GM21381 (cell line): ENCODE results near the gene IGSF3.

Experiments
- ATAC-seq: cut with Tn5 transposase; IDR thresholded peaks from one replicate; pipeline ENCODE4 v1.9.1; 2021; ENCODE audit warnings: mild to moderate bottlenecking, moderate library complexity; ENCODE audit not compliant: unreplicated experiment

IGSF3 gene

DNA sequence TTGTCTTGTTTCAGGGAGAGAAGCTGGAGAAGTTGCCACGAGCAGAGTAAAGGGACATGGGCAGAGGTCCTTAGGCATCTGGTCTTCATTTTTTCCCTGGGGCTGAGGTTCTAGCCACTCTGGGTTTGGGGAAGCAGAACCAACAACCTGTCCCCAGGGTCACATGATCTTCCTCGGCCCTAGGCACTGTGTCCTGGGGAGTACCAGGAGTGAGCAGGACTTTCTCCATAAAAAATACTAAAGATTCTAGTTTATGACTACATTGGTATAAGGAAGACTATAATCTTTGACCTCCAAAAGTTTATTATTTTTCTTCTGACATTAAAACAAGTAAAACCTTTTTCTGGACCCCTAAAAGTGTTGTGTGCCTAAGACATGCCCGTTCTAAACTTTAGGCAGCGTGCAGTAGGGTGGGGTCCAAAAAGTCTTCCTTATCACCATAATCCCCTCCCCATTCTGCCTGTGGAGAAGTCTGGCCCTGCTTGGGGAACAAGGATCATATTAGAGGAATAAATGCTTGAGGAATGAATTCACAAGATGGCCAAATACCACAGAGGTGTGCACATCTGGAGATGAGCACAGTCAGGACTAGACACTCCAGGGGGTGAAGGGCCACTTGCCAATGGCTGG lies 19.3 kb upstream of the IGSF3 start:
- ATAC-seq: no peak

DNA sequence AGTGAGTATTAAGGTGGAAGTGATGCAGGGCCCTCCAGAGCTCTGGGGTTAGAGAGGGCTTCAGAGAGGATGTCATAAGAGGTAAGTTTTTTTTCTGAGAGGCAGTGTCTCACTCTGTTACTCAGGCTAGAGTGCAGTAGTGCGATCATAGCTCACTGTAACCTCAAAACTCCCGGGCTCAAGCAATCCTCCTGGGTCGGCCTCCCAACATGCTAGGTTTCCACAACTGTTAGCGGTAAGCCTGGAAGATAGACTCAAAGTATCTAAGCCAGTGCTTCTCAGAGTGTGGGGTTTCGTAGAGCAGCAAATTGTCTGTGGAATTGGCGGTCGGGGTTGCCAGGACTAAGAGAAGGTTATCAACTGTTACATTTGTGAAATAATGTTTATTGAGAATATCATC lies 18.6 kb upstream of the IGSF3 start:
- no peak for ATAC-seq

DNA sequence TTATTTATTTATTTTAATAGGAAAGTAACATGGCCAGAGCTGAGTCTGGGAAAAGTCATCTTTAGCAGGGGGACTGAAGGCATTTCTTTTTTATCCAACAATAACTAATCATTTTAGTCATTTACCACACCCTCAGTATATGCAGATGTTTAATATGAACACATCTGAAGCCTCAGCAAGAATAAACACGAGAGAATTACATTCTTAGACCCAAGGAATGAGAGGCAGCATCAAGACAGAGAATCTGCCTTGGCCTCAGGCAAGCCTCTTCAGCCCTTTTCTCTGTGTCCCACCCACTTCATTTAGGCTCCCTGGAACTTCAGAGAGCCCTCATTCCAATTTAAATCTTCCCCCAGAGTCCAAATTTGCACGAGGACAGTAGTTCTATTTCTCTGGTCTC lies 17.0 kb upstream of the IGSF3 start:
- ATAC-seq: no peak

DNA sequence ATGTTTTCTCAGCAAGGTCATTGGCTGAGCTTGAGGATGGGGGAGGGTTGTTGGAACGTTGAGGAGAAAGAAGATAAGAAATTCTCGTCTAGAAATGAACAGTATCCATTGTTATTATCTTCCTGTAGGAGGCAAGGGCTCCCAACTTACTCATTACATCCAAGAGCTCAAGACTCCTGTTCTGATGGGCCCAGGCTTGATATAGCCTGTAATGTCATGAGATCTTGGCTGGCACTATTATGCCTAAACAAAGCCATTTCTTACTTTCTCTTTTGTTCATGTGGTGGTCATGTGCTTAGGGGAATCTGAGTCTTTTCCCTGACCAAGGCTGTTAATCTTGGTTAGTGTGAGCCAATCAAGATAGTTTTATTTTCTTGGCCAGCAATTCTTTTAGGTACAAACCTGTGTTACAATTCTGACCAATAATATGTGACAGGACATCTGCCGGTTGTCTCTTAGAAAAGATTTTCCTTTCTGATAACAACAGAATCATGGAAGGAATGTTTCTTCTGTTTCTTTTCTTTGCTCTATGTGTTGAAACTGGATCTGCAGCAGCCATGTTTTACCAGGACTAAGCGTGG lies 15.2 kb upstream of the IGSF3 start:
- no peak for ATAC-seq

DNA sequence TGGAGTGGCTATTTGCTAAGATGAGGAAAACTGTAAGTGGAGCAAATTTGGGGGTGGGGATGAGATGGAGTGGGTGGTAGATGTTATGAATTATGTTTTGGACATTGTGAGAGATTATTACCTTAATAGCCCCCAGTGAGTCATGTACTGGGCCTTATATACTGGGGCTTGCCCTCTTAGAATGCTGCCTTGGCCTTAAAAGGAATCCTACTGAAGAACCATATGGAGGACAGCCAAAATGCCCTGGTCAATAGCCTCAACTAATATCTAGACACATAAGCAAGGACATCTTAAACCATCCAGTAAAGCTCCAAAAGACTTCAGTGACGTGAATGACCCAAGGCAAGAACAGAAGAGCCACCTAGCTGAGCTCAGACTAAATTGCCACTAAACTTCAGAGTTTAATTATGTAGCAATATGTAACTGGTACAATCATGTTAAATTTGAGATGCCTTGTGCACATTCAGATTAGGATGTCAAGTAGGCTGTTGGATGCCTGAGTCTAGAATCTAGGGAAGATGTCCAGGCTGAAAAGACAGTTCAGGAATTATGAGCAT lies 13.9 kb upstream of the IGSF3 start:
- ATAC-seq: no peak

DNA sequence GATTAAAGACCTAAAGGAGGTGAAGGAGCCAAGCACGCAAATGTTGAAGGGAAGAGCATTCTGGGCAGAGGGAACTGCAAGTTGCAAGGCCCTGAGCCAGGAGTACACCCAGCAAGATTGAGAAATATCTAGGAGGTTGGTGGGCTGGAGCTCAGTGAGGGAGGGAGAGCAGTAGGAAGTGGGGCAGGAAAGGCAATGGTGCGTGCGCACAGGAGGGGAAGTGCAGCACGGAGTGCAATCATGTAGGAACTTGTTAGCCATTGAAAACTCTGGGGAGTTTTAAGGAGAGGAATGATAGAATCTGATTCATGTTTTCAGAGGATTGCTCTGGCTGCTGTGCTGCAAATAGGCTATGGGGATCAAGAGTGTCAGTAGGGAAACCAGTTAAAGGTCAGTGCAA lies 13.2 kb upstream of the IGSF3 start:
- ATAC-seq: no peak

DNA sequence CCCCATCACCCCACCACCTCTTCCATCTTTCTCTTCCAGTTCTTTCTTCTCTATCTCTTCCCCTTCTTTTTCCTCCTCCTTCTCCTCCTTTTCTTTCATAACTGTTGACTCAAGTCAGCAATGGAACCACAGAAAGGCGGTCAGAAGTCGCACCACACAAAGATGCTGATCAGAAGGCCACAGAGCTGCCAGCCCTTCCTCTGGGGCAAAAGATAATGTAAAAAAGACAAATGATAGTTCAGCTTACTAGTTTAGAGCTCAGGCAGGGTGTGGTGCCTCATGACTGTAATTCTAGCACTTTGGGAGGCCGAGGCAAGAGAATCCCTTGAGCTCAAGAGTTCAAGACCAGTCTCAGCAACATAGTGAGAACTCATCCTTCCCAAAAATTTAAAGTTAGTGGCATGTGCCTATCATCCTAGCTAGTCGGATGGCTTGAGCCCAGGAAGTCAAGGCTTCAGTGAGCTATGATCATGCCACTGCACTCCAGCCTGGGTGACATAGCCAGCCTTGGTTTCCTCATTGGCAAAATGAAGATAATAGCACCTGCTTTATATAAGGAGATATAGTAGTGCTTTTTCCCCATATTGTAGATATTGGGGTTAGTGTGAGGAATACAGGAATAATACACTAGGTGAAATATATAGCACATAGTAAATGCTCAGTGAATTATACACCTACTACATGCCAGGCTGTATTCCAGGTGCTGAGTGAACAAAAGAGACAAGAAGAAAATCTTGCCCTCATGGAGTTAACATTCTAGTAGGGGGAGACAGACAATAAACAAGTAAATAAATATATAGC lies 12.5 kb upstream of the IGSF3 start:
- ATAC-seq: no peak

DNA sequence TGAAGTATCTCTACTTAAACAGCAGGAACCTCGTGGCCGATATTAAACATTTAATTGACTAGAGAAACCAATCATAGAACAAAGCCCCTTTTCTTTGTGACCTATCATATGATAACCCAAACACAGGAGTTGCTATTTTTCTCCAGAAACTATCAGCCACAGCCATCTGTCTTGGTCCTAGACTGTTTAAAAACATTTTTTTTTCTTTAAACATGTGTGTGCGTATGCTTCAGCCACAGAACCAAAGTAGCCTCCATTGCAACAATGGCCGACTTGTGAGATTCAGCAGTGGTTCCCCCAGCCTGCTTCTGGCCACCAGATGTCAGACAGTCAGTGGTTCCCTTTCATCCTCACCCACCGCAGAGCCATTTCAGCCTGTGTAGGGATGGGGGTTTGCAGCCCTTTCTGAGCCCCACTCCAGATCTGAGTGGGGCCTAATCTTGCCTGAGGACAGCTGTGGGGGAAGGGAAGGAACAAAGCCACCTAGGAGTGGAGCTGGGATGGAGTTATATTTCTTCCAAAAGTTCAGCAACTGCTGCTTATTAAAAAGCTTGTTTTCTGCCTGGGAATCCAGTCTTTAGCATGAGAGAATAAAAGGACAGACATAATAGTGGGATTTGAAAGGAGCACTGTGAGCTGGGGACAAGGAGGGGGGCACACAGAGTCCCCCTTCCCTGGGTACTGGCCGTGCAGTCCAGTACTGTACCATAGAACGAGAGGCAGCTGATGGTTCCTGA lies 11.7 kb upstream of the IGSF3 start:
- ATAC-seq: no peak

DNA sequence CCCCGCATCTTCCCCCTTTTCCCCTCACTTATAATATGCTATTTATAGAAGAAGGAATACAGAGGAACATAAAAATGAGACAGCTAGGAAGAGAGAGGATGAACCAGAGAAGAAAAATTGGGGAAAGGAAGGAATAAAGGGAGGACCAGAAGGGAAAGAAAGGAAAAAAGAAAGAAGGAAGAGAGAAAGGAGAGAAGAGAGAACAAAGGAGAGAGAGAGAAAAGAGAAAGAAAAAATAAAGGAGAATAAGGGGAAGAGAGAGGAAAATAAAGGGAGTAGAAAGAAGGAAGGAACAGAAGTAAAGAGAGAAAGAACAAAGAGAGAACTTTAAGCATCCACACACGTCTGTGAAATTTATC lies 11.2 kb upstream of the IGSF3 start:
- no peak for ATAC-seq

DNA sequence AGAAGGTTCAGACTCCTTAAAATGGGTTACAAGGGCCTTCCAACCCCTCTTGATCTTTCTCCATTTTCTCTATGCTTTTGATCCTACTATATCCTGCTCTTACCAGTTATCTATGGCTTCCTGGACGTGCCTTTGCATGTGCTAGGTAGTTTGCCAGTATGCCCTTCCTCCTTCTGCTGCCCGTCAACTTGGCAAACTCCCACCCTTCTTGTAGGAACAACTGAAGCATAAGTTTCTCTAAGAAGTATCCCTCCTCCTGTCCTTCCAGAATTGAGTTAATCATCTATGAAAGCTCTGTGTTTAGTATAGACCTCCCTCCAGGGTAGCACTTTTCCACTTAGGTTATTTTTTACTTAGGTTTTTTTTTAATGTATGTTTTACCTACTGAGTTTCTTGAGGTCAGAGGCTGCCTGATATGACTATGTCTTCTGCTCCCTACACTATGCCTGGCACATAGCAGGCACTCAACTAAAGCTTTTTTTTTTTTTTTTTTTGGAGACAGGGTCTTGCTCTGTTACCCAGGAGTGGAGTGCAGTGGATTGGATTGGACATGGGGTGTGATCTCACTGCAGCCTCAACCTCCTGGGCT lies 10.0 kb upstream of the IGSF3 start:
- ATAC-seq: no peak

DNA sequence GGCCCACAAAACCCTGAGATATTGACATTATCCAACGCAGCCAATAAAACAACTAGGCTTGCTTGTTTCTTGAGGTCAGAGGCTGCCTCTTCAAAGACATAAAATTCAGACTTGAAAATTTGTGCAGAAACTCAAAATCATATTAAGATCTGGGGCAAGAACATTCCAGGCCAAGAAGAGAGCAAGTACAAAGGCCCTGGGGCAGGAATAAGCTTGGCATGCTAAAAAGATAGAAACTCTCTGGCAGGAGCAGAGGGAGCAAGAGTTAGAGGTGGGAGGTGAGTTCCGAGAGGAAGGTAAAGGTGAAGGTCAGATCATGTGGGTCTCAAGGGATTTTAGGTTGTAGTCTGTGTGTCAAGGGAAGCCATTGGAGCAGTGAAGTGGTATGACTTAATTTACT lies 8.8 kb upstream of the IGSF3 start:
- no peak for ATAC-seq

DNA sequence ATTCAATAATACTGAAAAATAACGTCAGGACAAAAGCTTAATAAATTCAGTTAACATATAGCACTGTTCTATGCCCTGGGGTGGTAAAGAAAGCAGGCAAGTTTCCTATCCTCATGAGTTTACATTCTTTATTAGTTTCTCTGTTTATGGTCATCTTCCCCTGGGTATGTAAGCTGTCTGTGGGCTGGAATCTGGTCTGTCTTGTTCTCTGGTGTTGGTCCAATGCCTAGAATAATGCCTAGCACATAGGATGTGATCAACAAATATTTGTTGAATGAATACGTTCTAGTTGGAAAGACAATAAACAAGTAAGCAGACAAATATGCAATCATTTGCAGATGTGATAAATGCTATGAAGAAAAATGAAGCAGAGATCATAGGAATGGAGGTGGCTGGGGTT lies 7.2 kb upstream of the IGSF3 start:
- ATAC-seq: no peak

DNA sequence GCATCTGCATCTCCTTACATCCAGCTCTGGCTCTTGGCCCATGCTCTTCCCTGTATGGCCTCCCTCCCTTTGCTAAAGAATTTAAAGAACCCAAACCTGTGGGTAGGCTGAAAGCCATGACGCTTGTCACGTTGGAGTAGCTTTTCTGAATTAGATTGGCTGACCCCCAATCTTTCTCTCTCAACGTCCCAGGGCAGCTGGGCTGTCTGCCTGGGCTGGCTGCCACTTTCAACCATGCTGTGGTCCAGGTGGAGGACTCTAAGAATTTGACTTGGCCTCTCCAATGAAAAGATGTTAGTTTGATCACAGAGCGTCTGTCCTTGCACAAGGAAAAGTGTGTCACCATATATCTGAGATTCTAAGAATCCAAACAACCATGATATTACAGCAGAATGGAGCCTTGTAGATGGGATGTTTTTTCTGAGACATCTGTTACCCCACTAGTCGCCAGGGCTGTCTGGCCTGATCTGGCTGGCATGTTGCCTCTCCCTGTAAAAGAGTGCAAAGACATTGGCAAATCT lies 6.5 kb upstream of the IGSF3 start:
- ATAC-seq: no peak

DNA sequence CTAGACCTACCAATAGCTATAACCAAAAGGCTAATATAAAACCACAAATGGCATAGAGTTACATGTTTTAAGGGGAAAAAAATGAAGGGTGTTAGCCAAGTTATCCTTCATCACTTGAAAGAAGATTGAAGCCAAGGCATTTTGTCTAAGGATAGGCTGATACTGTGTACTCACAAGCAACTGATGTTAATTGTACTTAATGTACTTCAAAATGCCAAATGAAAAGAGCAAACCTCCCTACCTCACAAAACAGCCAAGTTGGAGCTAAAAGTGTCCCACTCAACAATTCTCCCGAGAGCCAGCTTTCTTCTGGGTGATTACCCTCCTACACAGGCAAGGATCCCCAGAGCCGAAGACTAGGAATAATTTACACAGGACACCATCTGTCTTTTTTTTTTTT lies 4.4 kb upstream of the IGSF3 start:
- no peak for ATAC-seq

DNA sequence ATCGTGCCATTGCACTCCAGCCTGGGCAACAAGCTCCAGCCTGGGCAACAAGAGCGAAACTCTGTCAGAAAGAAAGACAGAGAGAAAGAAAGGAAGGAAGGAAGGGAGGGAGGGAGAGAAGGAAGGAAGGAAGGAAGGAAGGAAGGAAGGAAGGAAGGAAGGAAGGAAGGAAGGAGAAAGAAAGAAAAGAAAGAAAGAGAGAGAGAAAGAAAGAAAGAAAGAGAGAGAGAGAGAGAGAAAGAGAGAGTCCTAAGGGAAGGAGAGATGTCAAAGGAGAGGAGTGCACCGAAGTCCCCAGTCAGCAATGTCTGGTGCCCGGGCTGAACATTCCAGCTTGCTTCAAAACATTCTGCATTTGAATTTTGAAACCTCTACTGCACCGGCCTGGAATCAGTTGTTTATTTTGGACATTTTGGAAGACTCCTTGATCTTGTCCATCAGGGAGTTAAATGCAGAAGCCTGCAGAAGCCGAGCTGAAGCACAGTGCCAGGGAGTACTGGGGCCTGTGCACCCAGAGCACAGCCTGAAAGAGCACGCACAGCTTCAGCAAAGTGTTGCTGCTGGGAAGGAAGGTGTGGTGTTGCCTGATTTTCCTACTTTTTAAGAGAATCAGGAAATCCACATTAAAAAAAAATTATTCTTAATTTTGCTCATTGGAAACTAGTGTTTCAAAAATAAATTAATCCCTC lies 3.7 kb upstream of the IGSF3 start:
- ATAC-seq: no peak

DNA sequence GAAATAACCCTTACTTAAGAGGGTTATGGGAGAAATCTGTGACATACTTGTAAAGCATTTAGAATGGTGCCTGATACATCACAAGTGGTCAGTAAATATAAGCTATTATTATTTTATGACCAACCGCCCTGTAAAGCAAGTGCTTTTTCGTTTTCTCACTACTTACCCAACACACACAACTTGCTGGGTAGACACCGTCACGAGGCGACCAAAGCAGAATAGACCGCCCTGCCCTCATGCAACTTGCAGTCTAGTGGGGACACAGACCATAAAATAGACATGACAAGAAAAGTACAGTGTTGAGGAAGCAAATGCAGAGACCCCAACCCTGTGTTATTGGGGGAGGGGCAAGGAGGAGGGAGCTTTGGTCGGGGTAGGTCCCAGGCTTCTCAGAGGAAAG lies 744 bp upstream of the IGSF3 start:
- no peak for ATAC-seq

DNA sequence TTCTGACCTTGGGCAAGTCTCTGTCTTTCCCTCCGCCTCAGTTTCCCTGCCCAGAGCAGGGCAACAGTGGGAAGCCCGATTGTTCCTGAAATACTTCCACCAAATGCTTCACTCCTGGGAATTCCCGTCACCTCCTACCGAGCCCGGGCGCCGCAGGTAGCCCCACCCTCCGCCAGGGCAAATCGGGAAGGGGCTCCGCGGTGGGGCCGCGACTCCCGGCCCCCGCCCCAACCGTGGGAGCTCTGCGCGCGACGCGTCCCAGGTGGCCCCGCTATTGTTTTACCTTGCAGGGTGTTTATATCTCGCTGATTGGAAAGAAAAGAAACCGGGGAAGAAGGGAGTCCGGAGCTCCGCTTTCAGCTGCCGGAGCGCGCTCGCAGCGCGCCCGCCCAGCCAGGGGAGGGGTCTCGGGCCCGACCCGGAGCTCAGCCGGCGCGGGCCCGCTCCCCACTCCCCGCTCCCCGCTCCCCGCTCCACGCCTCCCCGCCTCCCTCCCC lies 407 bp downstream of the IGSF3 start:
- peak; percentile 8 for ATAC-seq

DNA sequence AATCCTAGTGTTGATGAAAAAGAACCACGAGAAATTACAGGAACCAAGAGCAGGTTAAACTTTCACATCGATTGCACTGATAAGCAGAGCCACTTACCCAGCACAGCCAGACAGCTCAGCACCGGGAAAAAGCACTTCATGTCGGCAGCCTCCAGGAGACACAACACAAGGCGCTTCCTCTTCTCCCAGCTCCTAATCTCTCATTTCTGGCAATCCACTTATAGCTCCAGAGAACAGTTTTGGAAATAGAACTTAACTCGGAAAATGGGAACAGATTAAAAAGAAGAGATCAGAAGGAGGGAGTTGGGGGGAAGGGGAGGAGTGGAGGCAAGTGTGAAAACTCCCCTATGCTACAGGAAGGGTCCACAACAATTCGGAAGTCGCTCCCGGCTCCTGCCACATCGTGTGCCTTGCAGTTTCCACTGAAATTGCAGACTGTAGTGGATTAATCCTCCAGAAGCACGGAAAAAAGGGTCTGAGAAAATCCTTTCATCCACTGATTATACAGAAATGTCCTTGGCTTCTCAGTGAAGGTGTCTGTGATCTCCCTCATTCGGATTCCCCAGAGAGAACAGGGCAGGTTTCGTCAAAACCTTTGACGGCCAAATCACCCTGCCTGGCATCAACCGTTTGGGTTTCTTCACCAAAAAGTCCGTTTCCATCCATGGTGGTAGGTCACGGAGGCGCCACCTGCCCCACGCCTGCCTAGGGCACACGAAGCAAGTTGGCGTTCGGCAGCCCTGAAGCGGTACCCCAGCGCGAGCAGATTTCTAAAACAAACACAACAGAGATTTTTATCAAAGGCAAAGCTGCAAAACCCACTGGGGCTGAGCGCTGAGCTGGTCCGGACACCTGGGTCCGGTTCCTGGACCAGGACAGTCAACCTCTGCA lies 1.1 kb downstream of the IGSF3 start:
- no peak for ATAC-seq

DNA sequence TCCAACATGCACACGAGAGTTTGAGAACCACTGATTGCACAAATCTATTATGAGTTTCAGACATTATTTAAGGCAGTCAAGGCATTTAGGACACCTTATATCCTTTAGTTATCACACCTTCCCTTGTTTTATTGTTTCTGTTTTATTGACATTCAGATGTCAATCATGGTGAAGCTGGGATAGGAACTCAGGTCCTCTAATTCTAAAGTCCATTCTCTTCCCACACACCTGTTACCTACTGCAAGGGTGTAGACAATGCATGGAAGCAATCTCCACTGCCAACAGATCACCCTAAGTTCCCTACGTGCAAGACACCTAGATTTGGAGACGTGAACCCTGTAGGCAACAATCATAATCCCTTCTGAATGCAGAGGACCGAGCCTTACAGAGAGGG lies 2.6 kb downstream of the IGSF3 start:
- ATAC-seq: no peak
